Keratinocyte (primary cell): ENCODE measurements around the gene TNS2. TPM values are rescaled to one million over a fixed set of nuclear protein-coding genes. Genes with fewer than 3 reads are reported as not detected.
"Not testable (repeated sequence)": the region's sequence is repeated elsewhere in the genome, so short reads cannot be mapped to it uniquely, and the experiment has no call there.

Source experiments
- DNase-seq: peaks from one replicate; pipeline ENCODE4 v3.0.0-alpha.2; 2011; ENCODE audit warnings: low read depth, missing footprints, low spot score
- FAIRE-seq: peaks from 2 replicates; lab custom pipeline; 2011; peaks lifted over from hg19 to GRCh38; lab: Jason Lieb, UNC
- H2AFZ ChIP-seq: 2 replicates; pipeline ENCODE4 v1.6.0; 2012; ENCODE audit warnings: low read length, control low read depth, inconsistent platforms; ENCODE audit not compliant: control insufficient read depth
- H3K27ac ChIP-seq: 2 replicates; pipeline ENCODE4 v1.5.1; 2011; ENCODE audit warnings: low read length; ENCODE audit not compliant: control insufficient read depth, insufficient read depth
- H3K27me3 ChIP-seq: 3 replicates; pipeline ENCODE4 v1.6.0; 2011; ENCODE audit warnings: low read length; ENCODE audit not compliant: control insufficient read depth, insufficient read depth; ENCODE audit errors: extremely low read depth
- H3K36me3 ChIP-seq, 2 experiments: 2 replicates in 1 of 2; 3 replicates in 1 of 2; pipeline ENCODE4 v1.5.1; 2011; ENCODE audit warnings: low read length in 2 of 2, mild to moderate bottlenecking in 1 of 2; ENCODE audit not compliant: control insufficient read depth in 2 of 2, insufficient read depth in 2 of 2; ENCODE audit errors: extremely low read depth in 1 of 2
- H3K4me1 ChIP-seq: 3 replicates; pipeline ENCODE4 v1.5.1; 2011; ENCODE audit warnings: low read length; ENCODE audit not compliant: control insufficient read depth, insufficient read depth; ENCODE audit errors: extremely low read depth
- H3K4me2 ChIP-seq: 3 replicates; pipeline ENCODE4 v1.6.0; 2011; ENCODE audit warnings: low read depth, low read length; ENCODE audit not compliant: control insufficient read depth, insufficient read depth; ENCODE audit errors: extremely low read depth
- H3K4me3 ChIP-seq, 3 experiments: fragments of 200-600 bp in 1 of 3; sonication (generic) in 1 of 3; 2 replicates in 2 of 3; 3 replicates in 1 of 3; pipeline ENCODE4 v1.5.1; 2011 to 2016; ENCODE audit warnings: low read length in 3 of 3, mild to moderate bottlenecking in 3 of 3, control low read depth in 2 of 3, inconsistent platforms in 1 of 3, low read depth in 1 of 3, mixed read lengths in 1 of 3, mixed run types in 1 of 3, moderate library complexity in 1 of 3; ENCODE audit not compliant: control insufficient read depth in 2 of 3, insufficient read depth in 2 of 3; ENCODE audit errors: extremely low read depth in 1 of 3
- H3K79me2 ChIP-seq: 2 replicates; pipeline ENCODE4 v1.6.0; 2012; ENCODE audit warnings: low read length; ENCODE audit not compliant: control insufficient read depth, insufficient read depth
- H3K9ac ChIP-seq: 3 replicates; pipeline ENCODE4 v1.6.0; 2011; ENCODE audit warnings: low read length; ENCODE audit not compliant: control insufficient read depth, insufficient read depth; ENCODE audit errors: extremely low read depth
- H3K9me1 ChIP-seq: 3 replicates; pipeline ENCODE4 v1.6.0; 2011; ENCODE audit warnings: low read length; ENCODE audit not compliant: control insufficient read depth, insufficient read depth; ENCODE audit errors: extremely low read depth
- H3K9me3 ChIP-seq: 2 replicates; pipeline ENCODE4 v1.5.1; 2012; ENCODE audit warnings: low read depth, low read length; ENCODE audit not compliant: control insufficient read depth
- H4K20me1 ChIP-seq: 3 replicates; pipeline ENCODE4 v1.6.0; 2011; ENCODE audit warnings: low read length; ENCODE audit not compliant: control insufficient read depth, insufficient read depth; ENCODE audit errors: extremely low read depth
- CTCF ChIP-seq, 3 experiments: IDR thresholded peaks in 1 of 3; conservative IDR thresholded peaks in 1 of 3; optimal IDR thresholded peaks in 1 of 3; 2 replicates in 2 of 3; 3 replicates in 1 of 3; pipeline versions ENCODE3 to v1.5.1; 2011; ENCODE audit warnings: low read length in 3 of 3, mild to moderate bottlenecking in 3 of 3, moderate library complexity in 2 of 3, control low read depth in 1 of 3, inconsistent platforms in 1 of 3; ENCODE audit not compliant: insufficient read depth in 2 of 3; ENCODE audit errors: extremely low read depth in 1 of 3
- EZH2 ChIP-seq: IDR thresholded peaks from one replicate; pipeline ENCODE4 v1.6.1; 2012; ENCODE audit warnings: inconsistent platforms, mild to moderate bottlenecking, low read length, moderate library complexity
- dilution Hi-C: fragments of 300-500 bp; cut with MboI; formaldehyde crosslinking; loops from one replicate; pipeline ENCODE4 v1.7.0; 2020; ENCODE audit warnings: low sequenced_read_pairs; ENCODE audit not compliant: extremely low pct_ligation_motif_present
- polyA plus RNA-seq, 5 experiments: library from polyadenylated mRNA; depleted of rRNA in 3 of 5; stranded (reverse) in 3 of 5; stranded (forward) in 1 of 5; unstranded in 1 of 5; fragments of >200 nt; gene quantifications; 1 replicate in 1 of 5; 2 replicates in 3 of 5; 3 replicates in 1 of 5; pipeline versions ENCODE4 v1.2.1 to v1.2.3, GENCODE V29; 2011 to 2012; ENCODE audit warnings: missing spikeins in 2 of 5, low read depth in 1 of 5, low replicate concordance in 1 of 5

Gene TNS2
- polyA plus RNA-seq, 1 donor (not counting 4 experiments of a cell fraction or from before 2014, with no cell fraction given) = 0.80 TPM

GRCh38 chr12:53094394-53094787 is 44.5 kb downstream of the TNS2 start:
- H3K4me3 ChIP-seq = no peak overlapping the region
- H3K9me3 ChIP-seq = no peaks in the 10 kb centered on the region
- H3K4me2 ChIP-seq = no peak overlapping the region
- dilution Hi-C loops = no loop called here
- H4K20me1 ChIP-seq = no peaks in the 10 kb centered on the region
- H2AFZ ChIP-seq = no peak overlapping the region
- H3K9me1 ChIP-seq = no peaks in the 10 kb centered on the region
- no peak overlapping the region for H3K9ac ChIP-seq
- DNase-seq (no peak), FAIRE-seq (no peak)
- H3K27me3 ChIP-seq = no peaks in the 10 kb centered on the region
- no peaks in the 10 kb centered on the region for H3K79me2 ChIP-seq
- TF ChIP-seq EZH2 = no peak
- no peak for TF ChIP-seq CTCF (optimal IDR thresholded peaks at IDR 0.05 in 1 of 3, IDR thresholded peaks at IDR 0.05 in 1 of 3, conservative IDR thresholded peaks at IDR 0.05 in 1 of 3; ENCODE audit: extremely low read depth in 1 of 3, insufficient read depth in 2 of 3, low read length in 3 of 3)
- H3K4me1 ChIP-seq = peaks cover 32% of the 10 kb centered on the region
- no peak overlapping the region for H3K27ac ChIP-seq
- no peaks in the 10 kb centered on the region for H3K36me3 ChIP-seq

GRCh38 chr12:53094796-53095595 is 45.1 kb downstream of the TNS2 start:
- H3K36me3 ChIP-seq, H3K27ac ChIP-seq, H3K4me3 ChIP-seq, H3K27me3 ChIP-seq, FAIRE-seq, H3K79me2 ChIP-seq, H3K9ac ChIP-seq, H3K9me1 ChIP-seq, DNase-seq, H4K20me1 ChIP-seq, H3K9me3 ChIP-seq, dilution Hi-C loops, H2AFZ ChIP-seq, H3K4me2 ChIP-seq: not testable (repeated sequence)
- H3K4me1 ChIP-seq = peaks cover 32% of the 10 kb centered on the region

GRCh38 chr12:53095596-53095895 is 45.7 kb downstream of the TNS2 start:
- H2AFZ ChIP-seq, H3K36me3 ChIP-seq, FAIRE-seq, H4K20me1 ChIP-seq, H3K27ac ChIP-seq, H3K27me3 ChIP-seq, DNase-seq, dilution Hi-C loops, H3K9me1 ChIP-seq, H3K4me2 ChIP-seq, H3K9me3 ChIP-seq, H3K9ac ChIP-seq, H3K4me3 ChIP-seq, H3K79me2 ChIP-seq: not testable (repeated sequence)
- H3K4me1 ChIP-seq = peaks cover 32% of the 10 kb centered on the region
